Coronary artery (tissue), 2 donors: ENCODE results near the gene RNU1-1.

Experiments used
- DNase-seq: peaks from one replicate; pipeline ENCODE4 v3.0.0-alpha.2; 2017; ENCODE audit warnings: low spot score
- H3K27ac ChIP-seq, 2 donors: fragments of 200-600 bp; sonication (generic); one replicate each; pipeline ENCODE4 v1.5.1; 2016 to 2019
- H3K4me3 ChIP-seq: fragments of 200-600 bp; sonication (generic); 2 replicates; pipeline ENCODE4 v1.5.1; 2016; ENCODE audit warnings: mild to moderate bottlenecking, moderate library complexity
- TF ChIP-seq, protein P1 (sequence below): fragments of 200-600 bp; sonication (generic); IDR thresholded peaks from one replicate; pipeline ENCODE4 v1.5.1; 2019; ENCODE audit warnings: antibody characterized with exemption

Gene RNU1-1

DNA sequence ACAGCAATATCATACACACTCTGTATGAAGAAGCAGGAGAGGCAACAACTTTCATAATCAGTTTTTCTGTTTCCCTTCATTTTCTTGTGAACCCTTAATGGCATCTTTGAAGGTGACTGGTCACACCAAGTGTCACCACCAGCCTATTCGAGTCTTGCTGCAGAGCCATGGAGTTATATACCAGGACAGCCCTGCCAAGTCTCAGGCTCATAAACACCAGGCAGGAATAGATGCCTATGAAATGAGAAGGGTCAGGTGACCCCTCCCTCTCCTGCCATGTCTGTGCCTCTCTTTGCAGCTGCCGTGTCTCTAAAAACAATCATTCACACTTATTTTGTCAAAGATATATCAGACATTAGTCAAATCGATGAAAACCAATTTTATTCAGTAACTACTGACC is 45.5 kb downstream of the RNU1-1 start:
- Histone ChIP-seq H3K4me3 (no peak overlapping the region), H3K27ac (no peak overlapping the region)
- DNase-seq = no peak
- TF ChIP-seq, protein P1, sequence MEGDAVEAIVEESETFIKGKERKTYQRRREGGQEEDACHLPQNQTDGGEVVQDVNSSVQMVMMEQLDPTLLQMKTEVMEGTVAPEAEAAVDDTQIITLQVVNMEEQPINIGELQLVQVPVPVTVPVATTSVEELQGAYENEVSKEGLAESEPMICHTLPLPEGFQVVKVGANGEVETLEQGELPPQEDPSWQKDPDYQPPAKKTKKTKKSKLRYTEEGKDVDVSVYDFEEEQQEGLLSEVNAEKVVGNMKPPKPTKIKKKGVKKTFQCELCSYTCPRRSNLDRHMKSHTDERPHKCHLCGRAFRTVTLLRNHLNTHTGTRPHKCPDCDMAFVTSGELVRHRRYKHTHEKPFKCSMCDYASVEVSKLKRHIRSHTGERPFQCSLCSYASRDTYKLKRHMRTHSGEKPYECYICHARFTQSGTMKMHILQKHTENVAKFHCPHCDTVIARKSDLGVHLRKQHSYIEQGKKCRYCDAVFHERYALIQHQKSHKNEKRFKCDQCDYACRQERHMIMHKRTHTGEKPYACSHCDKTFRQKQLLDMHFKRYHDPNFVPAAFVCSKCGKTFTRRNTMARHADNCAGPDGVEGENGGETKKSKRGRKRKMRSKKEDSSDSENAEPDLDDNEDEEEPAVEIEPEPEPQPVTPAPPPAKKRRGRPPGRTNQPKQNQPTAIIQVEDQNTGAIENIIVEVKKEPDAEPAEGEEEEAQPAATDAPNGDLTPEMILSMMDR = no peak

- Histone ChIP-seq H3K27ac (no peak overlapping the region), H3K4me3 (no peak overlapping the region)
- no peak for DNase-seq
- TF ChIP-seq, protein P1 = no peak
Observed at GRCh38 chr1:16464917-16465625, 49.0 kb downstream of the RNU1-1 start.
